AG04450 (cell line): ENCODE results near the gene THBS2. TPM values are rescaled to one million over a fixed set of nuclear protein-coding genes. Genes with fewer than 3 reads are reported as not detected.
A peak's percentile ranks its signal among the peaks of the same experiment; 100 is the strongest.

Experiments used
- CTCF ChIA-PET: fragments of 300-600, 350-600 bp; formaldehyde crosslinking; extraction: SDS; loops from one replicate; lab custom pipeline; 2022; ENCODE audit warnings: antibody characterized with exemption, inconsistent platforms; lab: Charles Lee
- POLR2A ChIA-PET: fragments of 350-600 bp; formaldehyde crosslinking; extraction: SDS; loops from one replicate; lab custom pipeline; 2021; ENCODE audit warnings: antibody characterized with exemption, inconsistent platforms; lab: Yijun Ruan, JAX
- DNase-seq: peaks from one replicate; pipeline ENCODE4 v3.0.0-alpha.2; 2011; ENCODE audit warnings: low read depth, low spot score
- H3K27ac ChIP-seq: one replicate; pipeline ENCODE4 v1.5.1; 2012; ENCODE audit warnings: low read depth, low read length, control low read depth
- H3K27me3 ChIP-seq: one replicate; pipeline ENCODE4 v1.6.0; 2012; ENCODE audit warnings: low read length; ENCODE audit not compliant: control insufficient read depth, insufficient read depth
- H3K4me3 ChIP-seq: 2 replicates; pipeline ENCODE4 v1.5.1; 2011; ENCODE audit warnings: mild to moderate bottlenecking, low read depth, low read length, control low read depth
- H3K9me3 ChIP-seq: 2 replicates; pipeline ENCODE4 v1.5.1; 2012; ENCODE audit warnings: low read length; ENCODE audit not compliant: control insufficient read depth, insufficient read depth
- polyA plus RNA-seq: library from polyadenylated mRNA; depleted of rRNA; stranded (reverse); fragments of >200 nt; gene quantifications from 2 replicates; pipeline ENCODE4 v1.2.3, GENCODE V29; 2011
- TF ChIP-seq, protein P1 (sequence below): IDR thresholded peaks from 2 replicates; pipeline ENCODE4 v1.5.1; 2011; ENCODE audit warnings: low read depth, low read length, control low read depth, inconsistent platforms

The THBS2 gene
- polyA plus RNA-seq, 1 experiment = 95.8 TPM

DNA sequence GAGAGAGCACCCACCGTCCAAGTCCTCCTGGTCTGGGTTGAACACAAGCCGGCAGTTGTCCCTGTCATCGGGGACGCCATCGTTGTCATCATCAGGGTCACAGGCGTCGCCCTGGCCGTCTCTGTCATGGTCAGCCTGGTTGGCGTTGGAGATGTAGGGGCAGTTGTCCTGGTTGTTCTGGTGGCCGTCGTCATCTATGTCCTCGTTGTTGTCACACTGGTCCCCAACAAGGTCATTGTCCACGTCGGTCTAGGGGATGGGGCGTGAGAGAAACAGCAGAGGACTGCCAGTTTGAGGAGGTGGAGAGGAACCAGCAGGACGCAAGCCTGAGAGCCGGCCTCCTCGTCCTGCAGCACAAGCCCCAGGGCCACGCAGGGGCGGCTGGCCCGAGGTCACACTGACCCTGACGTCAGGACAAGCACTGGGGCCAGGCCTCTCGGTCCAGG, 28.5 kb downstream of the THBS2 start:
- CTCF ChIA-PET = interaction anchor here (1.6 kb wide), 1 partner anchor 269 kb away, joined by 6 read pairs; no protein-coding TSS in a partner anchor
- Histone ChIP-seq H3K4me3 (no peak overlapping the region), H3K9me3 (peaks cover 17% of the 10 kb centered on the region), H3K27ac (no peak overlapping the region), H3K27me3 (no peaks in the 10 kb centered on the region)
- no peak for DNase-seq
- TF ChIP-seq, protein P1, sequence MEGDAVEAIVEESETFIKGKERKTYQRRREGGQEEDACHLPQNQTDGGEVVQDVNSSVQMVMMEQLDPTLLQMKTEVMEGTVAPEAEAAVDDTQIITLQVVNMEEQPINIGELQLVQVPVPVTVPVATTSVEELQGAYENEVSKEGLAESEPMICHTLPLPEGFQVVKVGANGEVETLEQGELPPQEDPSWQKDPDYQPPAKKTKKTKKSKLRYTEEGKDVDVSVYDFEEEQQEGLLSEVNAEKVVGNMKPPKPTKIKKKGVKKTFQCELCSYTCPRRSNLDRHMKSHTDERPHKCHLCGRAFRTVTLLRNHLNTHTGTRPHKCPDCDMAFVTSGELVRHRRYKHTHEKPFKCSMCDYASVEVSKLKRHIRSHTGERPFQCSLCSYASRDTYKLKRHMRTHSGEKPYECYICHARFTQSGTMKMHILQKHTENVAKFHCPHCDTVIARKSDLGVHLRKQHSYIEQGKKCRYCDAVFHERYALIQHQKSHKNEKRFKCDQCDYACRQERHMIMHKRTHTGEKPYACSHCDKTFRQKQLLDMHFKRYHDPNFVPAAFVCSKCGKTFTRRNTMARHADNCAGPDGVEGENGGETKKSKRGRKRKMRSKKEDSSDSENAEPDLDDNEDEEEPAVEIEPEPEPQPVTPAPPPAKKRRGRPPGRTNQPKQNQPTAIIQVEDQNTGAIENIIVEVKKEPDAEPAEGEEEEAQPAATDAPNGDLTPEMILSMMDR = no peak
- POLR2A ChIA-PET = no interaction called here

- Histone ChIP-seq H3K27me3 (no peaks in the 10 kb centered on the region), H3K9me3 (peaks cover 17% of the 10 kb centered on the region), H3K27ac (peak overlapping the region; percentile 68), H3K4me3 (no peak overlapping the region)
- TF ChIP-seq, protein P1 = no peak
- DNase-seq = no peak
- ChIA-PET CTCF (interaction anchor here (1.6 kb wide), 1 partner anchor 268 kb away, joined by 6 read pairs; no protein-coding TSS in a partner anchor), POLR2A (interaction anchor here (0.8 to 1.6 kb wide), 2 partner anchors 10 to 57 kb away, joined by 3 to 6 read pairs; no protein-coding TSS in a partner anchor)
Measured at GRCh38 chr6:169224716-169225115, 28.9 kb downstream of the THBS2 start.

GRCh38 chr6:169224185-169224695, 29.4 kb downstream of the THBS2 start:
- TF ChIP-seq, protein P1 = no peak
- POLR2A ChIA-PET = interaction anchor here (0.8 to 1.6 kb wide), 2 partner anchors 10 to 57 kb away, joined by 3 to 6 read pairs; no protein-coding TSS in a partner anchor
- Histone ChIP-seq H3K4me3 (no peak overlapping the region), H3K27me3 (no peaks in the 10 kb centered on the region), H3K9me3 (peaks cover 17% of the 10 kb centered on the region), H3K27ac (peak overlapping the region; percentile 68)
- CTCF ChIA-PET = interaction anchor here (0.8 to 1.6 kb wide), 2 partner anchors 11 to 268 kb away, joined by 3 to 6 read pairs; no protein-coding TSS in a partner anchor
- peak; percentile 47 for DNase-seq

- DNase-seq = no peak
- TF ChIP-seq, protein P1 = no peak
- H3K4me3 ChIP-seq = no peak overlapping the region
- peaks cover 17% of the 10 kb centered on the region for H3K9me3 ChIP-seq
- H3K27ac ChIP-seq = no peak overlapping the region
- H3K27me3 ChIP-seq = no peaks in the 10 kb centered on the region
- ChIA-PET CTCF (no interaction called here), POLR2A (no interaction called here)
Measured at GRCh38 chr6:169223006-169223405, 30.6 kb downstream of the THBS2 start.

GRCh38 chr6:169222126-169222525, 31.5 kb downstream of the THBS2 start:
- TF ChIP-seq, protein P1 = no peak
- H3K9me3 ChIP-seq = peaks cover 17% of the 10 kb centered on the region
- no peak for DNase-seq
- ChIA-PET CTCF (interaction anchor here (0.6 kb wide), 1 partner anchor 1307 kb away, joined by 4 read pairs; no protein-coding TSS in a partner anchor), POLR2A (no interaction called here)
- no peak overlapping the region for H3K27ac ChIP-seq
- no peaks in the 10 kb centered on the region for H3K27me3 ChIP-seq
- H3K4me3 ChIP-seq = no peak overlapping the region
